Osteocyte (in vitro differentiated cells): Measurements from ENCODE around the gene PRXL2A. TPM values are rescaled to one million over a fixed set of nuclear protein-coding genes. Genes with fewer than 3 reads are reported as not detected.
"Not testable (repeated sequence)": the region's sequence is repeated elsewhere in the genome, so short reads cannot be mapped to it uniquely, and the experiment has no call there.

Source experiments
- DNase-seq: peaks from one replicate; pipeline ENCODE4 v3.0.0; 2021; ENCODE audit warnings: mixed read lengths; ENCODE audit not compliant: unreplicated experiment; ENCODE audit errors: extremely low spot score
- H3K27ac Mint-ChIP-seq: one replicate; pipeline ENCODE4 v1.8.0; 2021; ENCODE audit warnings: mild to moderate bottlenecking, mixed read lengths; ENCODE audit not compliant: unreplicated experiment
- H3K27me3 Mint-ChIP-seq: one replicate; pipeline ENCODE4 v1.8.0; 2021; ENCODE audit warnings: mixed read lengths; ENCODE audit not compliant: unreplicated experiment
- H3K36me3 Mint-ChIP-seq: one replicate; pipeline ENCODE4 v1.8.0; 2021; ENCODE audit warnings: mixed read lengths; ENCODE audit not compliant: unreplicated experiment
- H3K4me1 Mint-ChIP-seq: one replicate; pipeline ENCODE4 v1.8.0; 2021; ENCODE audit warnings: mixed read lengths; ENCODE audit not compliant: unreplicated experiment
- H3K4me3 Mint-ChIP-seq: one replicate; pipeline ENCODE4 v1.8.0; 2021; ENCODE audit warnings: mild to moderate bottlenecking, moderate library complexity, mixed read lengths; ENCODE audit not compliant: unreplicated experiment
- H3K9me3 Mint-ChIP-seq: one replicate; pipeline ENCODE4 v1.8.0; 2021; ENCODE audit warnings: mixed read lengths; ENCODE audit not compliant: unreplicated experiment
- total RNA-seq: library from RNA; stranded (reverse); gene quantifications from 2 replicates; pipeline ENCODE4 v1.2.1, GENCODE V29; 2021
- TF ChIP-seq, protein P1 (sequence below): fragments of 200-600 bp; sonication (generic); IDR thresholded peaks from 2 replicates; pipeline ENCODE4 v1.5.0; 2021; ENCODE audit warnings: antibody characterized with exemption, mild to moderate bottlenecking, moderate library complexity

The PRXL2A gene
- total RNA-seq, 1 donor from 2014 or later = 56.8 TPM

GRCh38 chr10:80477813-80478212, 69.5 kb downstream of the PRXL2A start:
- Mint-ChIP-seq H3K4me1 (peaks cover 16% of the 10 kb centered on the region), H3K27me3 (no peaks in the 10 kb centered on the region), H3K4me3 (no peak overlapping the region), H3K36me3 (peaks cover 13% of the 10 kb centered on the region), H3K9me3 (peaks cover 10% of the 10 kb centered on the region), H3K27ac (no peak overlapping the region)
- TF ChIP-seq, protein P1, sequence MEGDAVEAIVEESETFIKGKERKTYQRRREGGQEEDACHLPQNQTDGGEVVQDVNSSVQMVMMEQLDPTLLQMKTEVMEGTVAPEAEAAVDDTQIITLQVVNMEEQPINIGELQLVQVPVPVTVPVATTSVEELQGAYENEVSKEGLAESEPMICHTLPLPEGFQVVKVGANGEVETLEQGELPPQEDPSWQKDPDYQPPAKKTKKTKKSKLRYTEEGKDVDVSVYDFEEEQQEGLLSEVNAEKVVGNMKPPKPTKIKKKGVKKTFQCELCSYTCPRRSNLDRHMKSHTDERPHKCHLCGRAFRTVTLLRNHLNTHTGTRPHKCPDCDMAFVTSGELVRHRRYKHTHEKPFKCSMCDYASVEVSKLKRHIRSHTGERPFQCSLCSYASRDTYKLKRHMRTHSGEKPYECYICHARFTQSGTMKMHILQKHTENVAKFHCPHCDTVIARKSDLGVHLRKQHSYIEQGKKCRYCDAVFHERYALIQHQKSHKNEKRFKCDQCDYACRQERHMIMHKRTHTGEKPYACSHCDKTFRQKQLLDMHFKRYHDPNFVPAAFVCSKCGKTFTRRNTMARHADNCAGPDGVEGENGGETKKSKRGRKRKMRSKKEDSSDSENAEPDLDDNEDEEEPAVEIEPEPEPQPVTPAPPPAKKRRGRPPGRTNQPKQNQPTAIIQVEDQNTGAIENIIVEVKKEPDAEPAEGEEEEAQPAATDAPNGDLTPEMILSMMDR = no peak
- DNase-seq = no peak

GRCh38 chr10:80480373-80480772, 72.0 kb downstream of the PRXL2A start:
- Mint-ChIP-seq H3K9me3 (peaks cover 10% of the 10 kb centered on the region), H3K4me1 (peaks cover 15% of the 10 kb centered on the region), H3K36me3 (peaks cover 13% of the 10 kb centered on the region)
- not testable (repeated sequence) for H3K27me3 Mint-ChIP-seq, DNase-seq, H3K4me3 Mint-ChIP-seq, H3K27ac Mint-ChIP-seq

GRCh38 chr10:80480852-80481251, 72.5 kb downstream of the PRXL2A start:
- TF ChIP-seq, protein P1 = no peak
- Mint-ChIP-seq H3K4me1 (peaks cover 17% of the 10 kb centered on the region), H3K27ac (no peak overlapping the region), H3K9me3 (peaks cover 10% of the 10 kb centered on the region), H3K27me3 (no peaks in the 10 kb centered on the region), H3K4me3 (no peak overlapping the region), H3K36me3 (peaks cover 13% of the 10 kb centered on the region)
- no peak for DNase-seq

GRCh38 chr10:80484243-80484642, 75.9 kb downstream of the PRXL2A start:
- H3K27ac Mint-ChIP-seq = no peak overlapping the region
- no peak overlapping the region for H3K4me3 Mint-ChIP-seq
- H3K27me3 Mint-ChIP-seq = no peaks in the 10 kb centered on the region
- no peaks in the 10 kb centered on the region for H3K9me3 Mint-ChIP-seq
- TF ChIP-seq, protein P1 = no peak
- H3K4me1 Mint-ChIP-seq = peaks cover 25% of the 10 kb centered on the region
- peaks cover 3% of the 10 kb centered on the region for H3K36me3 Mint-ChIP-seq
- no peak for DNase-seq

DNA sequence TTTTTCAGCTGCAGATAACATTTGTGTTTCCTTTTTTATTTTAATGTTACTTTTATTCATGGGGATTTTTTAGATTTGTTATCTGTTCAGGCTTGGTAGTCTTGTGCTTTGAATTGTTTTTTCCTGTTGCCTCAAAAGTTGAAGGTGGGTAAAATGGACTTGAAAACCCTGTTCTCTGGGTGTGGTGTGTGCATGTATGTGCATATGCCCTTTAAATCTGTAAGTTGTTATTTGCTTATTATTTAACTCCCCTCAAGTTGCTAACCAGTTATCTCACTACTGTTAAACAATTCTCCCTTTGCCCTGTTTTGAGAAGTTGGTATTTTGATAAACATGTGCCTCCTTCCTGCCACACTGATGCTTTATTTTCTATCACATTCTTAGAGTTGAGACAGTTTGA, 76.3 kb downstream of the PRXL2A start:
- H3K27me3 Mint-ChIP-seq = no peaks in the 10 kb centered on the region
- no peak overlapping the region for H3K27ac Mint-ChIP-seq
- H3K4me1 Mint-ChIP-seq = peaks cover 25% of the 10 kb centered on the region
- TF ChIP-seq, protein P1 = no peak
- no peak overlapping the region for H3K4me3 Mint-ChIP-seq
- H3K9me3 Mint-ChIP-seq = no peaks in the 10 kb centered on the region
- no peak for DNase-seq
- H3K36me3 Mint-ChIP-seq = peaks cover 5% of the 10 kb centered on the region
